Measurements from ENCODE around the gene ZNF516. TPM values are rescaled to one million over a fixed set of nuclear protein-coding genes. Genes with fewer than 3 reads are reported as not detected.

ZNF516 gene
- total and polyA plus RNA-seq, 2 of the 13 experiments (the other 11 are each of a cell fraction or from before 2014, with no cell fraction given) = 16.6 to 18.7 TPM

- TF ChIP-seq ZNF704 (CRISPR knock-in tag; IDR thresholded peaks at IDR 0.05; ENCODE audit: borderline replicate concordance) (no peak; the same call in 1 of the 2 replicates), TRIM24 (CRISPR knock-in tag; IDR thresholded peaks at IDR 0.05) (no peak), PCBP2 (optimal IDR thresholded peaks at IDR 0.05; ENCODE audit: low read depth, low read length, poor library complexity, severe bottlenecking) (no peak), KMT2A (CRISPR knock-in tag; IDR thresholded peaks at IDR 0.05) (peak; percentile 20; the same call in 1 of the 2 replicates), NR2F1 (CRISPR knock-in tag; IDR thresholded peaks at IDR 0.05) (no peak), RARA (CRISPR knock-in tag; IDR thresholded peaks at IDR 0.05) (no peak), REXO4 (CRISPR knock-in tag; IDR thresholded peaks at IDR 0.05; ENCODE audit: borderline replicate concordance) (no peak), ZNF333 (CRISPR knock-in tag; IDR thresholded peaks at IDR 0.05; ENCODE audit: borderline replicate concordance) (no peak), ZNF543 (CRISPR knock-in tag; IDR thresholded peaks at IDR 0.05) (no peak), ZNF326 (CRISPR knock-in tag; IDR thresholded peaks at IDR 0.05; ENCODE audit: borderline replicate concordance) (no peak), SKI (IDR thresholded peaks at IDR 0.05; ENCODE audit: partially characterized antibody) (no peak), ZEB1 (IDR thresholded peaks at IDR 0.05; ENCODE audit: insufficient replicate concordance, low read depth) (no peak), GRHL1 (CRISPR knock-in tag; conservative IDR thresholded peaks at IDR 0.05) (no peak), ZNF549 (CRISPR knock-in tag; IDR thresholded peaks at IDR 0.05) (no peak), ATF7-NPFF (CRISPR knock-in tag; IDR thresholded peaks at IDR 0.05; ENCODE audit: low read depth) (peak; percentile 28; the same call in 1 of the 2 replicates), HMGXB3 (CRISPR knock-in tag; IDR thresholded peaks at IDR 0.05; ENCODE audit: borderline replicate concordance) (no peak), ZNF710 (CRISPR knock-in tag; IDR thresholded peaks at IDR 0.05; ENCODE audit: borderline replicate concordance) (0 out of 2 replicates have a peak, but pooled peaks have one; percentile 24), ZNF629 (CRISPR knock-in tag; conservative IDR thresholded peaks at IDR 0.05) (no peak), ZNF619 (CRISPR knock-in tag; IDR thresholded peaks at IDR 0.05) (no peak)
These were observed 3.0 kb downstream of the ZNF516 start (continued) for GRCh38 chr18:76491776-76492668.
